Omental fat pad (tissue), 4 donors: Measurements from ENCODE around the gene NUP85. TPM values are rescaled to one million over a fixed set of nuclear protein-coding genes. Genes with fewer than 3 reads are reported as not detected.
A peak's percentile ranks its signal among the peaks of the same experiment; 100 is the strongest.
"Not testable (repeated sequence)": the region's sequence is repeated elsewhere in the genome, so short reads cannot be mapped to it uniquely, and the experiment has no call there.

ENCODE experiments used
- ATAC-seq: fragments of 150-250 bp; one replicate; pipeline ENCODE4 v1.9.1; 2016; ENCODE audit warnings: mild to moderate bottlenecking, moderate library complexity; ENCODE audit not compliant: low FRiP score
- DNase-seq: peaks from one replicate; pipeline ENCODE4 v3.0.0-alpha.2; 2019; ENCODE audit warnings: low spot score
- CTCF ChIP-seq, 3 donors: fragments of 450-650 bp; IDR thresholded peaks; one replicate each; pipeline ENCODE4 v1.5.1; 2016 to 2017; ENCODE audit warnings: antibody characterized with exemption in 3 of 3, mild to moderate bottlenecking in 3 of 3, moderate library complexity in 2 of 3
- total RNA-seq, 4 donors: library from RNA; depleted of rRNA; stranded (reverse); fragments of >200 nt; gene quantifications; one replicate each; pipeline ENCODE4 v1.1.0, GENCODE V29; 2016

NUP85 gene
- total RNA-seq, 4 donors from 2014 or later: 17.4 to 51.2 (median 34.8) TPM

- no peak for ATAC-seq
- TF ChIP-seq CTCF (IDR thresholded peaks at IDR 0.05): no peak
- DNase-seq: no peak
Observed at GRCh38 chr17:75245011-75245410, 39.5 kb downstream of the NUP85 start.

- ATAC-seq (no peak), DNase-seq (no peak)
- TF ChIP-seq CTCF (IDR thresholded peaks at IDR 0.05): no peak
Observed at GRCh38 chr17:75246404-75246803, 40.9 kb downstream of the NUP85 start.

GRCh38 chr17:75249564-75249963, 44.1 kb downstream of the NUP85 start:
- ATAC-seq: no peak
- no peak for TF ChIP-seq CTCF (IDR thresholded peaks at IDR 0.05)

GRCh38 chr17:75250009-75250471, 44.6 kb downstream of the NUP85 start:
- no peak for TF ChIP-seq CTCF (IDR thresholded peaks at IDR 0.05)
- ATAC-seq (peak; percentile 77), DNase-seq (no peak)

More at GRCh38 chr17:75249564-75249963, 44.1 kb downstream of the NUP85 start:
- DNase-seq: no peak

- ATAC-seq: peak; percentile 59
- no peak for DNase-seq
- TF ChIP-seq CTCF (IDR thresholded peaks at IDR 0.05): no peak
Observed at GRCh38 chr17:75252039-75252816, 46.7 kb downstream of the NUP85 start.

- DNase-seq: not testable (repeated sequence)
Observed at GRCh38 chr17:75255954-75256698, 50.6 kb downstream of the NUP85 start.

GRCh38 chr17:75257228-75257627, 51.7 kb downstream of the NUP85 start:
- DNase-seq, ATAC-seq: not testable (repeated sequence)

More at GRCh38 chr17:75255954-75256698, 50.6 kb downstream of the NUP85 start:
- ATAC-seq: not testable (repeated sequence)
